Lower leg skin (tissue), 3 donors: Measurements from ENCODE around the gene LDHA.

ENCODE experiments used
- POLR2A ChIP-seq, 2 donors: fragments of 450-650 bp; IDR thresholded peaks; one replicate each; pipeline ENCODE4 v1.6.1; 2016 to 2017; ENCODE audit warnings: antibody characterized with exemption in 2 of 2, mild to moderate bottlenecking in 1 of 2, moderate library complexity in 1 of 2
- TF ChIP-seq, protein P1 (sequence below), 3 donors: fragments of 450-650 bp; IDR thresholded peaks; one replicate each; pipeline ENCODE4 v1.5.1; 2016; ENCODE audit warnings: antibody characterized with exemption in 3 of 3, mild to moderate bottlenecking in 3 of 3, moderate library complexity in 2 of 3

DNA sequence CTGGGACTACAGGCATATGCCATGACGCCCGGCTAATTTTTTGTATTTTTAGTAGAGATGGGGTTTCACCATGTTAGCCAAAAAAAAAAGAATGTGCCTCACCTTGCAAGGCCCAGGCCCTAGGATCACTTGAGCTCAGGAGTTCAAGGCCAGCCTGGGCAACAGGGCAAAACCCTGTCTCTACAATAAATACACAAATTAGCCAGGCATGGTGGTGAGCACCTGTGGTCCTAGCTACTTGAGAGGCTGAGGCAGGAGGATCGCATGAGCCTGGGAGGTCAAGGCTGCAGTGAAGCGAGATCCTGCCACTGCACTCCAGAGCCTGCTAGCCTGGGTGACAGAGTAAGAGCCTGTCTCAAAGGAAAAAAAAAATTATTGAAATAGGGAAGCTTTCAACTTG lies 9.7 kb downstream of the LDHA start:
- TF ChIP-seq, protein P1, sequence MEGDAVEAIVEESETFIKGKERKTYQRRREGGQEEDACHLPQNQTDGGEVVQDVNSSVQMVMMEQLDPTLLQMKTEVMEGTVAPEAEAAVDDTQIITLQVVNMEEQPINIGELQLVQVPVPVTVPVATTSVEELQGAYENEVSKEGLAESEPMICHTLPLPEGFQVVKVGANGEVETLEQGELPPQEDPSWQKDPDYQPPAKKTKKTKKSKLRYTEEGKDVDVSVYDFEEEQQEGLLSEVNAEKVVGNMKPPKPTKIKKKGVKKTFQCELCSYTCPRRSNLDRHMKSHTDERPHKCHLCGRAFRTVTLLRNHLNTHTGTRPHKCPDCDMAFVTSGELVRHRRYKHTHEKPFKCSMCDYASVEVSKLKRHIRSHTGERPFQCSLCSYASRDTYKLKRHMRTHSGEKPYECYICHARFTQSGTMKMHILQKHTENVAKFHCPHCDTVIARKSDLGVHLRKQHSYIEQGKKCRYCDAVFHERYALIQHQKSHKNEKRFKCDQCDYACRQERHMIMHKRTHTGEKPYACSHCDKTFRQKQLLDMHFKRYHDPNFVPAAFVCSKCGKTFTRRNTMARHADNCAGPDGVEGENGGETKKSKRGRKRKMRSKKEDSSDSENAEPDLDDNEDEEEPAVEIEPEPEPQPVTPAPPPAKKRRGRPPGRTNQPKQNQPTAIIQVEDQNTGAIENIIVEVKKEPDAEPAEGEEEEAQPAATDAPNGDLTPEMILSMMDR (IDR thresholded peaks at IDR 0.05) = no peak
- TF ChIP-seq POLR2A (IDR thresholded peaks at IDR 0.05) = no peak
